Fibroblast of lung (primary cell): Measurements from ENCODE around the gene KCNG2. TPM values are rescaled to one million over a fixed set of nuclear protein-coding genes. Genes with fewer than 3 reads are reported as not detected.

Experiments used
- DNase-seq, 2 donors: peaks; one replicate each; pipeline versions ENCODE4 v3.0.0 to v3.0.0-alpha.2; 2010; ENCODE audit warnings: low read depth in 2 of 2
- H2AFZ ChIP-seq: 2 replicates; pipeline ENCODE4 v1.5.1; 2012; ENCODE audit warnings: low read length, control low read depth, inconsistent platforms
- H3K27ac ChIP-seq: 2 replicates; pipeline ENCODE4 v1.5.1; 2011; ENCODE audit warnings: low read length, control low read depth; ENCODE audit not compliant: insufficient read depth
- H3K27me3 ChIP-seq: 2 replicates; pipeline ENCODE4 v1.5.1; 2011; ENCODE audit warnings: mild to moderate bottlenecking, low read length; ENCODE audit not compliant: control insufficient read depth, insufficient read depth
- H3K36me3 ChIP-seq: 2 replicates; pipeline ENCODE4 v1.5.1; 2011; ENCODE audit warnings: low read length; ENCODE audit not compliant: control insufficient read depth, insufficient read depth
- H3K4me1 ChIP-seq: 2 replicates; pipeline ENCODE4 v1.5.1; 2011; ENCODE audit warnings: low read length; ENCODE audit not compliant: control insufficient read depth, insufficient read depth; ENCODE audit errors: extremely low read depth
- H3K4me2 ChIP-seq: 2 replicates; pipeline ENCODE4 v1.5.1; 2011; ENCODE audit warnings: low read length, control low read depth; ENCODE audit not compliant: insufficient read depth; ENCODE audit errors: extremely low read depth
- H3K4me3 ChIP-seq, 4 experiments: fragments of 200-600 bp in 1 of 4; sonication (generic) in 1 of 4; replicated peaks in 1 of 4; 2 replicates each; pipeline ENCODE4 v1.5.1; 2011 to 2016; ENCODE audit warnings: low read length in 4 of 4, low read depth in 3 of 4, mild to moderate bottlenecking in 3 of 4, control low read depth in 2 of 4, inconsistent platforms in 1 of 4, mixed read lengths in 1 of 4; ENCODE audit not compliant: insufficient read depth in 1 of 4; ENCODE audit errors: control extremely low read depth in 1 of 4
- H3K79me2 ChIP-seq: 2 replicates; pipeline ENCODE4 v1.5.1; 2012; ENCODE audit warnings: mild to moderate bottlenecking, low read length, inconsistent platforms; ENCODE audit not compliant: control insufficient read depth, insufficient read depth
- H3K9ac ChIP-seq: 2 replicates; pipeline ENCODE4 v1.5.1; 2011; ENCODE audit warnings: mild to moderate bottlenecking, low read length, control low read depth; ENCODE audit not compliant: insufficient read depth
- H3K9me3 ChIP-seq: 2 replicates; pipeline ENCODE4 v1.5.1; 2012; ENCODE audit warnings: low read depth, low read length; ENCODE audit not compliant: control insufficient read depth, insufficient read depth
- H4K20me1 ChIP-seq: 2 replicates; pipeline ENCODE4 v1.5.1; 2011; ENCODE audit warnings: low read length; ENCODE audit not compliant: control insufficient read depth, insufficient read depth; ENCODE audit errors: extremely low read depth
- CTCF ChIP-seq, 2 donors: IDR thresholded peaks in 1 of 2; conservative IDR thresholded peaks in 1 of 2; 1 replicate in 1 of 2; 2 replicates in 1 of 2; pipeline ENCODE4 v1.5.1; 2011 to 2012; ENCODE audit warnings: low read length in 2 of 2, control low read depth in 1 of 2, inconsistent platforms in 1 of 2, low read depth in 1 of 2, mild to moderate bottlenecking in 1 of 2
- EZH2 ChIP-seq: IDR thresholded peaks from 2 replicates; pipeline ENCODE4 v1.5.1; 2012; ENCODE audit warnings: low read length, control low read depth, mild to moderate bottlenecking; ENCODE audit errors: missing control alignments
- polyA plus RNA-seq, 2 donors: library from polyadenylated mRNA; depleted of rRNA in 1 of 2; stranded (reverse) in 1 of 2; unstranded in 1 of 2; fragments of >200 nt; gene quantifications; 2 replicates each; pipeline ENCODE4 v1.2.1, GENCODE V29; 2011 to 2012; ENCODE audit warnings: missing spikeins in 1 of 2
- total RNA-seq: library from RNA; depleted of rRNA; stranded (reverse); fragments of >200 nt; gene quantifications from 2 replicates; pipeline ENCODE4 v1.2.1, GENCODE V29; 2014

KCNG2 gene
- total and polyA plus RNA-seq, 2 donors (not counting 1 experiment from before 2014, with no cell fraction given), result 0.42 to 10.1 TPM

- H3K4me2 ChIP-seq, result no peak overlapping the region
- H3K27ac ChIP-seq, result no peak overlapping the region
- peaks cover 6% of the 10 kb centered on the region for H3K4me1 ChIP-seq
- H3K9me3 ChIP-seq, result no peaks in the 10 kb centered on the region
- H3K27me3 ChIP-seq, result no peaks in the 10 kb centered on the region
- no peak for DNase-seq
- no peak overlapping the region for H3K9ac ChIP-seq
- no peak overlapping the region for H2AFZ ChIP-seq
- TF ChIP-seq CTCF (conservative IDR thresholded peaks at IDR 0.05 in 1 of 2, IDR thresholded peaks at IDR 0.05 in 1 of 2; ENCODE audit: low read depth in 1 of 2, low read length in 2 of 2) (no peak), EZH2 (no peak)
- no peaks in the 10 kb centered on the region for H3K36me3 ChIP-seq
- no peak overlapping the region for H3K4me3 ChIP-seq
- no peaks in the 10 kb centered on the region for H3K79me2 ChIP-seq
- no peaks in the 10 kb centered on the region for H4K20me1 ChIP-seq
Observed at GRCh38 chr18:79848579-79849327, 51.0 kb downstream of the KCNG2 start.

- Histone ChIP-seq H3K4me2 (no peak overlapping the region), H3K36me3 (no peaks in the 10 kb centered on the region), H4K20me1 (no peaks in the 10 kb centered on the region), H3K4me3 (no peak overlapping the region), H3K27ac (no peak overlapping the region), H3K79me2 (no peaks in the 10 kb centered on the region), H3K9ac (no peak overlapping the region), H3K27me3 (no peaks in the 10 kb centered on the region), H3K4me1 (peaks cover 6% of the 10 kb centered on the region), H3K9me3 (no peaks in the 10 kb centered on the region), H2AFZ (no peak overlapping the region)
- no peak for DNase-seq
- TF ChIP-seq EZH2 (no peak), CTCF (conservative IDR thresholded peaks at IDR 0.05 in 1 of 2, IDR thresholded peaks at IDR 0.05 in 1 of 2; ENCODE audit: low read depth in 1 of 2, low read length in 2 of 2) (no peak)
Observed at GRCh38 chr18:79849328-79850207, 51.8 kb downstream of the KCNG2 start.

GRCh38 chr18:79850731-79851130 lies 53.0 kb downstream of the KCNG2 start:
- Histone ChIP-seq H3K27ac (no peak overlapping the region), H3K36me3 (no peaks in the 10 kb centered on the region), H3K4me3 (no peak overlapping the region), H2AFZ (no peak overlapping the region), H4K20me1 (no peaks in the 10 kb centered on the region), H3K79me2 (no peaks in the 10 kb centered on the region), H3K4me1 (peaks cover 6% of the 10 kb centered on the region), H3K9me3 (no peaks in the 10 kb centered on the region), H3K4me2 (no peak overlapping the region), H3K9ac (no peak overlapping the region), H3K27me3 (no peaks in the 10 kb centered on the region)
- no peak for DNase-seq
- no peak for TF ChIP-seq EZH2
- TF ChIP-seq CTCF (conservative IDR thresholded peaks at IDR 0.05 in 1 of 2, IDR thresholded peaks at IDR 0.05 in 1 of 2; ENCODE audit: low read depth in 1 of 2, low read length in 2 of 2), result no peak
